HG03571 (cell line): ENCODE data around the gene NUDT2.

Experiments used
- ATAC-seq: cut with Tn5 transposase; IDR thresholded peaks from one replicate; pipeline ENCODE4 v1.9.1; 2021; ENCODE audit not compliant: unreplicated experiment

NUDT2 gene

DNA sequence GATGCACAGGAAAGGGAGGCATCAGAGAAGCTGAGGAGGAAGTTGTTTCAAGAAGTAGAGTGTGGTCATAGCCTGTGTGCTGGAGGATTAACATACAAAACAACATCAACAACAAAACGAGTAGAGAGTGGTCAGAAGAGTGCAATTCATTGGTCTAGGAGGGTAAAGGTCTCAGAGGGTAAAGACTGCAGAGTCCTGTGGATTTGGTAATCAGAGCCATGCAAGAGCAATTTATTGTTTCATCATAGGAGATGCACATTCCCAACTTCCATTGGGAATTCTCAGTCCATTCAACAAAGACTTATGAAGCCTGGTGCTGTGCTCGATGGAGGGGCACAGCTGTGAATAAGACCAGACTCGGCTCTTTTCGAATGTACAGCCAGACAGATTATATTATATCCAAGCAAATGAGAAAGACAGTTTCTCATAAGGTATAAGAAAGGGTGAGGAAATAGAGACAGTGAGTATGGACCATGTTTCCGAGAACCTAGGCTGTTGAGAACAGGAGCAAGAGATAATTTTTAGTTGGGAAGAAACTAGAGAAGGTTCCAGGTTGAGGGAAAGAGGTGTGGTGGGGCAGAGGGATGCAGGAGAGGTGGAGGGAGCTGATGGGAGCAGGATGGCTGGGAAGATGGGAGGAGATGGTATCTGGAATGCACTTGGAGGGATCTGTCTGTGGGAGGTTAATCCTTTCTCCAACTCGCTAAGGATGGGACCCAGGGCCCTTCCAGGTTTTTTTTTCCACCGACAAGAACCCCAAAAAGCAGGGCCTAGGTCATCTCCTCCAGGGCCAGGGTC, 55.2 kb downstream of the NUDT2 start:
- no peak for ATAC-seq

DNA sequence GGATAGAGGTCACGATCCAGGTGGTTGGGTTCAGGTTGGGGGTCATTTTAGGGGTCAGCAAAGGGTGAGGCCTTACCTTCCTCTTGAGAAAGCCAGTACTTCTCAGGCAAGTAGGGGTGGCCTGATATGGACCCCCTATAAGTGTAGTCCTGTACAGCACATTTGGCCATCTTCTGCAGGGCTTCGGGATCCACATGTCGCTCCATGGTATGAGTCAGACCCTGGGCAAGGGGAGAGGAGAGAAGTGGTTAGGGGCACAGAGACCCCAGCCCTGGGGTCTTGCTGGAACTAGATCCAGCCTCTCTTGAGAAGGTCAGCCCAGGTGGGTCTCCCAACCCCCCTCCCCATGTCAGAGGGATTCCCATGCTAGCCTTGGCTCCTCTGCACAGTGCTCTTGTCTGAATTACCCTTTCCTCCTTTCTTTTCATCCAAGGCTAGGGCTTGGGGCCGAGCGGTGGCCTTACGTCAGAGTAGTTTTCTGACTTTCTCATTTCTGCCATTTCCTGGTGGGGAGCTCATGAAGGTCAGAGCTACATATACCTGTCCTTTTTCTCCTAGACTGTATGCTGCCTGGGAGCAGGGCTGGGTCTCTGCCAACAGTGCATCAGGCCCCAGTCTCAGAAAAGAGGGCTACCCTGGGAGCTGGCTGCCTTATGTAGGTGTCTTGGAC, 56.3 kb downstream of the NUDT2 start:
- no peak for ATAC-seq

DNA sequence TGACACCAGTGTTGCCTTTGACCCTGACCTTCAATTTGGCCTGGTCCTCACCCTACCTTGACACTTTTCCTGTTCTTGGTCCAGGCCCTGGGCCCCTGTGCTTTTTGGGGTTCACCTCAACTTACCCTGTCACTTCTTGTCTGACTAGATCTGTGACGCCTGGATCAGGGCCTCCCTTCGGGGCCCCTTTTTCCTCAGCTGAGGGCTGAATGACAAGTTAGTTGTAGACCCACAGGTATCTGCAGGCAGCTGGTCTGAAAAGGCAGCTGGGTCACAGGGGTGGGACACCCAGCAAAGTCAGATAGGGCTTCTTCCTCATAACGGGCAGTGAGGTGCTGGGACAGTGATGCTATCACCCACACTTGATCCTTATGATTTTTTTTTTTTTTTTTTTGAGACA, 57.3 kb downstream of the NUDT2 start:
- no peak for ATAC-seq

DNA sequence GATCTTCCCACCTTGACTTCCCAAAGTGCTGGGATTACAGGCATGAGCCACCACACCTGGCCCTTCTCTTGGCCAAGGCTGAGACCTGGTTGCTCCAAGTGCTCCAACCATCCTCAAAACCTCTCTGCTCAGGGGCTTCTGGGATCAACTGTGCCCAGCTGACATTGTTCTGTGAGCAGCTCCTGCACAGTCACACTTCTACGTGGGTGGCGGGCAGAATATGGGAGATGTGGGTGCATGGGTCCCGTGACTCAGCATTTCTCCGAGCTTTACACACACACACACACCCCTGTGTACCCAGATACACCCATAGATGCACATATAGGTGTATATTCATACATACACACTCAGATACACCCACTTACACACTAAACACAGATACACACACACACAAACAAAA, 57.9 kb downstream of the NUDT2 start:
- no peak for ATAC-seq

DNA sequence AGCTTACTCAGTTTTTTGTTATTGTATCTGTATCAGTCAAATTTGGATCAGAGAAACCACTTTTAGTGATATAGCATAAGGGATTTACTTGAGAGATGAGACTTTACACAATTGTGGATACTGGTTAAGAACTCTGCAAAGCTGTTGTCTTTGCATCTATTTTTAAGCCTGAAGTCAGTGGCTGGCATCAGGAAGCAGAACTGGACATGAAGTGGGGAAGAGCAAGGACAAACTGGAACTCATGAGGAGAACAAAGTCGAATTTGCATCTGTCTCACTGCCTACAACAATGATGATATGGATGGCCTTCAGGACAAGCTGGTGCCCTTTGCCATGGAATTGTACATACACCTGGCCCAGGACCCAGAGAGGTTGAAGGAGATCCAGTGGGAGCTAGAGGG, 63.1 kb downstream of the NUDT2 start:
- ATAC-seq: no peak
